HepG2 (cell line): ENCODE data around the gene LRPPRC. TPM values are rescaled to one million over a fixed set of nuclear protein-coding genes. Genes with fewer than 3 reads are reported as not detected.

Experiments
- ATAD3A ChIP-seq: sonication (generic); formaldehyde crosslinking; IDR thresholded peaks from 2 replicates; pipeline ENCODE4 v1.4.0; 2020; ENCODE audit warnings: missing genetic modification reagents
- CAMTA2 ChIP-seq: sonication (generic); formaldehyde crosslinking; IDR thresholded peaks from 2 replicates; pipeline ENCODE4 v1.4.0; 2020; ENCODE audit warnings: mild to moderate bottlenecking, missing genetic modification reagents, borderline replicate concordance
- E2F2 ChIP-seq: sonication (generic); formaldehyde crosslinking; IDR thresholded peaks from 2 replicates; pipeline ENCODE4 v1.4.0; 2020; ENCODE audit warnings: missing genetic modification reagents, borderline replicate concordance
- EEA1 ChIP-seq: sonication (generic); formaldehyde crosslinking; IDR thresholded peaks from 2 replicates; pipeline ENCODE4 v1.5.1; 2020; ENCODE audit warnings: mild to moderate bottlenecking, missing genetic modification reagents, borderline replicate concordance
- EHMT2 ChIP-seq: fragments of 200-600 bp; sonication (generic); IDR thresholded peaks from 2 replicates; pipeline ENCODE4 v1.7.0; 2017; ENCODE audit warnings: antibody characterized with exemption, low read depth, low read length, borderline replicate concordance
- EP300 ChIP-seq, 3 experiments: sonication (generic) in 1 of 3; formaldehyde crosslinking in 1 of 3; IDR thresholded peaks; 2 replicates each; pipeline versions ENCODE4 v1.5.1 to v1.6.1; 2011 to 2020; ENCODE audit warnings: low read depth in 2 of 3, low read length in 2 of 3, borderline replicate concordance in 1 of 3, improper control_type of control experiment in 1 of 3, mild to moderate bottlenecking in 1 of 3, missing genetic modification reagents in 1 of 3, moderate library complexity in 1 of 3
- ERF ChIP-seq: IDR thresholded peaks from 2 replicates; pipeline ENCODE4 v1.6.1; 2018; ENCODE audit warnings: missing biosample characterization, missing genetic modification reagents
- HIVEP1 ChIP-seq: sonication (generic); formaldehyde crosslinking; IDR thresholded peaks from 2 replicates; pipeline ENCODE4 v1.4.0; 2020; ENCODE audit warnings: mild to moderate bottlenecking, missing genetic modification reagents
- MAZ ChIP-seq, 2 experiments: sonication (generic) in 1 of 2; formaldehyde crosslinking in 1 of 2; IDR thresholded peaks; 2 replicates each; pipeline versions ENCODE4 v1.5.0 to v1.6.1; 2012 to 2020; ENCODE audit warnings: low read depth in 2 of 2, mild to moderate bottlenecking in 2 of 2, borderline replicate concordance in 1 of 2, improper control_type of control experiment in 1 of 2, low read length in 1 of 2, missing genetic modification reagents in 1 of 2, moderate library complexity in 1 of 2
- NR2C2 ChIP-seq: sonication (generic); formaldehyde crosslinking; IDR thresholded peaks from 2 replicates; pipeline ENCODE4 v1.4.0; 2020; ENCODE audit warnings: missing genetic modification reagents, mild to moderate bottlenecking, moderate library complexity, borderline replicate concordance
- PHF20 ChIP-seq: sonication (generic); formaldehyde crosslinking; IDR thresholded peaks from 2 replicates; pipeline ENCODE4 v1.5.0; 2020; ENCODE audit warnings: mild to moderate bottlenecking, missing genetic modification reagents
- SMC3 ChIP-seq: IDR thresholded peaks from 2 replicates; pipeline ENCODE4 v1.6.1; 2011; ENCODE audit warnings: low read length, improper control_type of control experiment
- ZBTB46 ChIP-seq: sonication (generic); formaldehyde crosslinking; IDR thresholded peaks from 2 replicates; pipeline ENCODE4 v1.4.0; 2020; ENCODE audit warnings: mild to moderate bottlenecking, missing genetic modification reagents, borderline replicate concordance
- ZNF264 ChIP-seq: sonication (generic); formaldehyde crosslinking; IDR thresholded peaks from 2 replicates; pipeline ENCODE4 v1.4.0; 2020; ENCODE audit warnings: missing genetic modification reagents
- ZNF574 ChIP-seq: sonication (generic); formaldehyde crosslinking; IDR thresholded peaks from 2 replicates; pipeline ENCODE4 v1.4.0; 2020; ENCODE audit warnings: missing genetic modification reagents
- ZNF777 ChIP-seq: sonication (generic); formaldehyde crosslinking; IDR thresholded peaks from 2 replicates; pipeline ENCODE4 v1.4.0; 2020; ENCODE audit warnings: missing genetic modification reagents
- ZNF784 ChIP-seq: sonication (generic); formaldehyde crosslinking; IDR thresholded peaks from 2 replicates; pipeline ENCODE4 v1.5.1; 2020; ENCODE audit warnings: missing genetic modification reagents, mild to moderate bottlenecking, borderline replicate concordance
- ZNF800 ChIP-seq: sonication (generic); formaldehyde crosslinking; IDR thresholded peaks from 2 replicates; pipeline ENCODE4 v1.4.0; 2020; ENCODE audit warnings: missing genetic modification reagents
- polyA plus RNA-seq, 8 experiments: library from polyadenylated mRNA; depleted of rRNA in 3 of 8; stranded (reverse) in 7 of 8; unstranded in 1 of 8; fragments of >200 nt; fragmentation: Illumina TruSeq in 4 of 8; extraction: Trizol in 4 of 8; gene quantifications; 2 replicates each; pipeline versions ENCODE4 v1.2.1 to v1.2.3, GENCODE V29; 2011 to 2016; ENCODE audit warnings: low read depth in 4 of 8, missing spikeins in 1 of 8, mixed read lengths in 1 of 8; ENCODE audit not compliant: insufficient read depth in 1 of 8
- total RNA-seq, 5 experiments: library from RNA; depleted of rRNA; stranded (reverse); fragments of >200 nt; fragmentation: Illumina TruSeq; extraction: Trizol; gene quantifications; 2 replicates each; pipeline ENCODE4 v1.2.3, GENCODE V29; 2016; ENCODE audit warnings: low read depth in 1 of 5

The LRPPRC gene
- total and polyA plus RNA-seq, 2 of the 13 experiments (the other 11 are each of a cell fraction or from before 2014, with no cell fraction given) = 117 to 167 TPM

- 0 out of 2 replicates have a peak, but pooled peaks have one; percentile 49 for TF ChIP-seq CAMTA2 (CRISPR knock-in tag)
- TF ChIP-seq ERF (CRISPR knock-in tag) = peak; percentile 20; the same call in 1 of the 2 replicates
- TF ChIP-seq E2F2 (CRISPR knock-in tag) = peak; percentile 49; the same call in 1 of the 2 replicates
- no peak for TF ChIP-seq EEA1 (CRISPR knock-in tag)
- TF ChIP-seq EHMT2 = no peak
- TF ChIP-seq ATAD3A = no peak
- TF ChIP-seq PHF20 (CRISPR knock-in tag) = peak; percentile 87
- no peak; a peak in 1 of 4 replicates for TF ChIP-seq EP300 (IDR thresholded peaks at IDR 0.05; ENCODE audit: low read depth in 2 of 2, low read length in 2 of 2)
- TF ChIP-seq EP300 (CRISPR knock-in tag; IDR thresholded peaks at IDR 0.05; ENCODE audit: borderline replicate concordance) = no peak
- no peak for TF ChIP-seq ZBTB46 (CRISPR knock-in tag)
- TF ChIP-seq ZNF800 (CRISPR knock-in tag) = peak; percentile 25; the same call in 1 of the 2 replicates
- TF ChIP-seq MAZ (IDR thresholded peaks at IDR 0.05; ENCODE audit: borderline replicate concordance, low read depth, low read length) = no peak
- peak; percentile 13; the same call in 1 of the 2 replicates for TF ChIP-seq MAZ (CRISPR knock-in tag; IDR thresholded peaks at IDR 0.05; ENCODE audit: low read depth)
- TF ChIP-seq SMC3 = 0 out of 2 replicates have a peak, but pooled peaks have one; percentile 0
- peak; percentile 67 for TF ChIP-seq ZNF574 (CRISPR knock-in tag)
- TF ChIP-seq ZNF784 = peak; percentile 51; the same call in 1 of the 2 replicates
- peak; percentile 85 for TF ChIP-seq HIVEP1 (CRISPR knock-in tag)
- peak; percentile 66; the same call in 1 of the 2 replicates for TF ChIP-seq ZNF264 (CRISPR knock-in tag)
- peak; percentile 98 for TF ChIP-seq NR2C2 (CRISPR knock-in tag)
- peak; percentile 41; the same call in 1 of the 2 replicates for TF ChIP-seq ZNF777
These were observed 157.1 kb downstream of the LRPPRC start, which contains the start of the genes ABCG5 and ABCG8 (continued) for GRCh38 chr2:43838560-43839267.
